Measurements from ENCODE around the gene LRMDA.

DNA sequence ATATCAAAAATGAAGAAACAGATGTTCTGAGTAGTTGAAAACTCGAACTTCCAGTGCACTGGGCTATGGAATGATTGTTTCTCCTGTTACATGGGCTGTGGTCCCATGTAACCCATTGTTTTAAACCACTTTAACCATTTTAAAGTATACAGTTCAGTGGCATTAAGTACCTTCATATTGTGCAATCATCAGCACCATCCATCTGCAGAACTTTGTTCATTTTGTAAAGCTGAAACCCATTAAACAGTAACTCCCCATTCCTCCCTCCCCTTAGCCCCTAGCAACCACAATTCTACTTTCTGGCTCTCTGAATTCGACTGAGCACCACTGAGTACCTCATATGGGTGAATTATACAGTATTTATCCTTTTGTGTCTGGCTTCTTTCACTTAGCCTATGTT lies 217.4 kb downstream of the LRMDA start:
- TF ChIP-seq, protein P1, sequence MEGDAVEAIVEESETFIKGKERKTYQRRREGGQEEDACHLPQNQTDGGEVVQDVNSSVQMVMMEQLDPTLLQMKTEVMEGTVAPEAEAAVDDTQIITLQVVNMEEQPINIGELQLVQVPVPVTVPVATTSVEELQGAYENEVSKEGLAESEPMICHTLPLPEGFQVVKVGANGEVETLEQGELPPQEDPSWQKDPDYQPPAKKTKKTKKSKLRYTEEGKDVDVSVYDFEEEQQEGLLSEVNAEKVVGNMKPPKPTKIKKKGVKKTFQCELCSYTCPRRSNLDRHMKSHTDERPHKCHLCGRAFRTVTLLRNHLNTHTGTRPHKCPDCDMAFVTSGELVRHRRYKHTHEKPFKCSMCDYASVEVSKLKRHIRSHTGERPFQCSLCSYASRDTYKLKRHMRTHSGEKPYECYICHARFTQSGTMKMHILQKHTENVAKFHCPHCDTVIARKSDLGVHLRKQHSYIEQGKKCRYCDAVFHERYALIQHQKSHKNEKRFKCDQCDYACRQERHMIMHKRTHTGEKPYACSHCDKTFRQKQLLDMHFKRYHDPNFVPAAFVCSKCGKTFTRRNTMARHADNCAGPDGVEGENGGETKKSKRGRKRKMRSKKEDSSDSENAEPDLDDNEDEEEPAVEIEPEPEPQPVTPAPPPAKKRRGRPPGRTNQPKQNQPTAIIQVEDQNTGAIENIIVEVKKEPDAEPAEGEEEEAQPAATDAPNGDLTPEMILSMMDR (IDR thresholded peaks at IDR 0.05), result no peak
- TF ChIP-seq POLR2A (IDR thresholded peaks at IDR 0.05) (no peak), POLR2AphosphoS5 (IDR thresholded peaks at IDR 0.05) (no peak)
